PC-3 (cell line): Measurements from ENCODE around the gene RTF2.

Experiments used
- CTCF ChIP-seq: fragments of 300-600 bp; sonication (generic); conservative IDR thresholded peaks from 2 replicates; pipeline ENCODE4 v1.5.1; 2017; ENCODE audit warnings: antibody characterized with exemption, low read depth, mild to moderate bottlenecking, low read length
- EZH2 ChIP-seq: fragments of 300-600 bp; sonication (generic); IDR thresholded peaks from one replicate; pipeline ENCODE4 v1.6.1; 2017; ENCODE audit warnings: antibody characterized with exemption, mild to moderate bottlenecking, low read length; ENCODE audit not compliant: unreplicated experiment
- EZH2phosphoT487 ChIP-seq: fragments of 300-600 bp; sonication (generic); IDR thresholded peaks from 2 replicates; pipeline ENCODE4 v1.6.1; 2018; ENCODE audit warnings: mild to moderate bottlenecking, antibody characterized with exemption, low read length, borderline replicate concordance

- TF ChIP-seq CTCF (no peak), EZH2phosphoT487 (no peak), EZH2 (no peak)
Observed at GRCh38 chr20:56453352-56453751, 15.1 kb upstream of the RTF2 start.
